GM13977 (cell line): ENCODE measurements around the gene BEGAIN.

Experiments used
- DNase-seq: peaks from one replicate; pipeline ENCODE4 v3.0.0; 2012; ENCODE audit warnings: low spot score
- in situ Hi-C: fragments of 300-500 bp; cut with MboI; formaldehyde crosslinking; loops from one replicate; pipeline ENCODE4 v1.12.0; 2022; ENCODE audit warnings: low sequenced_read_pairs, low pct_unique_long_range_greater_than_20kb, mixed read lengths, inconsistent platforms; ENCODE audit not compliant: unreplicated experiment
- TF ChIP-seq, protein P1 (sequence below): IDR thresholded peaks from 2 replicates; pipeline ENCODE4 v1.5.1; 2012; ENCODE audit warnings: mild to moderate bottlenecking, control low read depth; ENCODE audit not compliant: insufficient read depth; ENCODE audit errors: extremely low read depth, missing control alignments

Gene BEGAIN

DNA sequence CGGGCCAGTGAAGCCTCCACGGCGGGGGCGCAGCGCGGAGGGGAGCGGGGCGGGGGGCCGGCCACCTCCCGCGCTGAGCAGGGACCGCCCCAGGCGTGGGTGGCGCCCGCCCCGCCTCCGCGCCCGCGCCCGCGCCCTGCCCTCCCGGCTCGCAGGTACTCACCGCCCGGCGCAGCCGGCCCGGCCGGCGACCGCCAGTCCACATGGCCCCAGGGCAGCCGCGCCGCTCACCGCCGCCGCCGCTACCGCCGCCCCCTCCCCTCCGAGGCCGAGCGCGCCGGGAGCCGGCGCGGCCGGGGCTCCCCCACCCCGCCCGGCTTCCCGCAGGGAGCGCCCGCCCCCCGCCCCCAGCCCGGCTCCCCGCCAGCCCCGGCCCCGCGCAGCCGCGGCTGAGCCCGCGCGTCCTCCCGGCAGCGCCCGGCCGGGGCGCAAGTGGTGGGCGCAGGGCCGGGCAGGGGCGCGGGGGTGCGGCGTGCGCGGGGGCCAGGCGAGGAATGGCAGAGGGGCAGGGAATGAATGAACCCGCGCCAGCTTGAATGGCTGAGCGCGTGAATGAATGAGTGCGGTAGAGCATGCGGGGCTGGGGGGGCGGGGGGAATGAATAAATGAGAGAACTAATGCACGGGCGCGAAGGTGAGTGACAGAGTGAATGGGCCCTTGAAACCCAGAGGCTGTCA, at the start of gene BEGAIN:
Gene BEGAIN, minus strand, starts transcription at position 332 of the 677 bp plus-strand sequence. Its CDS starts 127 bp downstream, at position 205.
- in situ Hi-C loops = no loop called here
- DNase-seq = peak; percentile 68
- TF ChIP-seq, protein P1, sequence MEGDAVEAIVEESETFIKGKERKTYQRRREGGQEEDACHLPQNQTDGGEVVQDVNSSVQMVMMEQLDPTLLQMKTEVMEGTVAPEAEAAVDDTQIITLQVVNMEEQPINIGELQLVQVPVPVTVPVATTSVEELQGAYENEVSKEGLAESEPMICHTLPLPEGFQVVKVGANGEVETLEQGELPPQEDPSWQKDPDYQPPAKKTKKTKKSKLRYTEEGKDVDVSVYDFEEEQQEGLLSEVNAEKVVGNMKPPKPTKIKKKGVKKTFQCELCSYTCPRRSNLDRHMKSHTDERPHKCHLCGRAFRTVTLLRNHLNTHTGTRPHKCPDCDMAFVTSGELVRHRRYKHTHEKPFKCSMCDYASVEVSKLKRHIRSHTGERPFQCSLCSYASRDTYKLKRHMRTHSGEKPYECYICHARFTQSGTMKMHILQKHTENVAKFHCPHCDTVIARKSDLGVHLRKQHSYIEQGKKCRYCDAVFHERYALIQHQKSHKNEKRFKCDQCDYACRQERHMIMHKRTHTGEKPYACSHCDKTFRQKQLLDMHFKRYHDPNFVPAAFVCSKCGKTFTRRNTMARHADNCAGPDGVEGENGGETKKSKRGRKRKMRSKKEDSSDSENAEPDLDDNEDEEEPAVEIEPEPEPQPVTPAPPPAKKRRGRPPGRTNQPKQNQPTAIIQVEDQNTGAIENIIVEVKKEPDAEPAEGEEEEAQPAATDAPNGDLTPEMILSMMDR = no peak

DNA sequence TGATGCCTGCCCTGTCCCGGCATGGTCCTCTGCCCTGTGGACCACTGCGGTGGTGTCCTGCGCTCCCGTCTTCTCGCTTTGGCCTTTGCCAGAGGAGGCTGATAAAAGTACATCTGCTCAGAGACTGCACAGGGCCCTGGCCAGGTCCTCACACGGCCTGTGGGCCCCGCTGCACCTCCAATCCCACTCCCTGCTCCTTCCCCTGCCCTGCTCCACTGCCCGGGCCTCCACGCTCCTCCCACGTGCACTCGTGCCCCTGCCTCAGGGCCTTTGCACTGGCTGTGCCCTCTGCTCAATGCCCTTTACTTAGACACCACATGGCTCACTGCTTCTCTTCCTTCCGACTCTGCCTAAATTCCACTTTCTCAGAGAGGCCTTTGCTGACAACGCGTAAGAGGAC, 49.3 kb upstream of the BEGAIN start:
- in situ Hi-C loops = no loop called here
- no peak for DNase-seq

DNA sequence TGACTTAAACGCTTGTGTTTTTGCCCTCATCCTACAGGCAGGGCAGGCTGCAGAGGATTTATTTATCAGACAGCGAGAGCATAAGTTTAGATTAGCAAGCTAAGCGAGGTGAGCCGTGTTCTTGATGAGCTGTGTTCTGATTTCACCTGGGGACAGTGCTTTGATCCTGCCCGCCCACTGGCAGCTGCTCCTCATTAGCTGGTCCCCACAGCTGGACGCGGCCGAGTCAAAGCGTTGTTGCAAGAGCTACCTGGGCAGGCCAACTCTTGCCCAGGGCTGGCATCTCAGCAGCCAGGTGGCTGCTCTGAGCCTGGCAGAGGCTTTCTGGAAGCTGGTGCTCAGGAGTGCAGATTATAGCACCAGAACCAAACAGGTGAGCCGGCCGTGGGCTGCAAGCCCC, 46.8 kb upstream of the BEGAIN start:
- in situ Hi-C loops = no loop called here
- no peak for DNase-seq

More for the DNA sequence above, 49.3 kb upstream of the BEGAIN start:
- TF ChIP-seq, protein P1 = no peak

DNA sequence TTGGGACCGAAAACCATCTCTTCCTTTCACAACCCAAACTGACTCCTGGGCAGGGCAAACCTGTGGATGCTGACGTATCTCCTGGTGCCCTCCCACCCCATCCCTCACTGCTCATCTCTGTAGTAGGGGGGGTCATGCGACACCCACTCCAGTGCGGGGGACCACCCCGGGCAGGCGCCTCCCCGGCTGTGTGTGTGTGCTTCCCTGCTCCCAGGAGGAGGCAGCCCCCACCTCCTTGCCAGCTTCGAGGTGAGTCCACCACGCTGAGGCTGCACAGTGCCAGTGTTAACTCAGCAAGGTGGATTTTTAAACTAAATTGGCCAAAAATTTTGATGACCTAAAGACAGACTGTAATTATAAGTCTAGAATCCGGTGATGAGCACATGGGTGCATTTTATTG, 46.2 kb upstream of the BEGAIN start:
- no peak for DNase-seq
- in situ Hi-C loops = no loop called here
- TF ChIP-seq, protein P1 = no peak

More for the DNA sequence above, 46.8 kb upstream of the BEGAIN start:
- TF ChIP-seq, protein P1 = no peak

DNA sequence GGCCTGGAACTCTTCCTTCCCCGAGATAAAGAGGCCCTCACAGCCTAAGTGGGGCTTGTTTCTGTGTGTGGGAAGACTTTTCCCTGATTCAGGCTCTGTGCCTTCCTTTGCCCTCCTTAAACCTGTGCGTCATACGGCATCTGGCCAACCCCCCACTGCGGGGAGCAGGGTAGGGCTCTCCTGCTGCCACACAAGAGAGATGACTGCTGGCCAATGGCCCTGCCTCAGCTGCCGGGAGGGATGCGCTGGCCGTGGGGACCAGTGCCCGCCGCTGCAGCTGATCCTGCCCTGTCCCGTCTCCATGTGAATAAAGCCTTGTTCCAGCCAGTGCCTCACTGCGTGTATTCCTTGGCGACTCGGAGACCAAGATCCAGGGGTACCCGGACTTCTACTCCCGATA, 42.5 kb upstream of the BEGAIN start:
- in situ Hi-C loops = no loop called here
- no peak for DNase-seq
- TF ChIP-seq, protein P1 = no peak

DNA sequence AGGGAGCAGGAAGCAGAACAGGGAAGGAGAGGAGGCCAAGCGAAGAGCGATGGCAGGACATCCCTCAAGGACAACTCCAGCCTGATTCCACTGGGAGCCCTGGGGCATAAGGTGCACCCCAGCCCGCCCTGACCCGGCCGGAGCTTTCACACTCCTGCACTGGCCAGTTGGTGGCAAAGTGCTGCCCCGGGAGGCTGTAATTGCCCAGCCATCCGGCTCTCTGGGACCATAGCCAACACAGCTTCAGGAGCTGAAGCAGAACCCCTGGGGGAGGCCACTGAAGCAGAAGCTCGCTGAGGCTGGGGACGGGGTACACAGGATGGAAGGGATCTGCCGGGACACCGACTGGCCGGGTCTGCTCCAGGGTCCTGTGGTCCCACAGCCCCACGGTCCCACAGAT, 41.9 kb upstream of the BEGAIN start:
- TF ChIP-seq, protein P1 = no peak
- DNase-seq = no peak
- in situ Hi-C loops = no loop called here
